HG02571 (cell line): ENCODE data around the gene TMF1.

Source experiments
- ATAC-seq: cut with Tn5 transposase; IDR thresholded peaks from one replicate; pipeline ENCODE4 v1.9.1; 2021; ENCODE audit warnings: mild to moderate bottlenecking, moderate library complexity; ENCODE audit not compliant: unreplicated experiment

TMF1 gene

DNA sequence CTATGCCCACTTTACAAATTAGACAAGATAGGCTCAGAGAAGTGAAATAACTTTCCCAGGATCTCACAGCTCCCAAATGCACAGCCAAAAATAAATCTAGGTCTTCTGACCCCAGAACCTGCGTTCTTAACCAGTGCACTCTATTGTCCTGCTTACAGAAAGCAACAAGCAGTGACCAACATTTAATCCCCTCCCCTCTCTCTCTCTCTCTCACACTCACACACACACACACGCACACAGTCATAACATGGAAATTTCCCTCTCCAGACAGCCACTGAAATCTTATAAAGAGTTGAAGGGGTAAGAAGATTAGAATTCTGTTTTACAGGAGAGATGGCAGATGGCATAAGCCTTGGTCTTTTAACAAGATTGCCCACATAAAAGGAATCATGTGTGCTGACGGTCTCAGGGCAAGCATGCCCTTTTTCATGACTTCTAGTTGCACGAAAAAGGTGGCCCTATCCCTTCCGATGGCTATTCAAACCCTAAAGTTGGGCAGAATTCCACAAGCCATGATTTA is 68.1 kb downstream of the TMF1 start:
- ATAC-seq = no peak

DNA sequence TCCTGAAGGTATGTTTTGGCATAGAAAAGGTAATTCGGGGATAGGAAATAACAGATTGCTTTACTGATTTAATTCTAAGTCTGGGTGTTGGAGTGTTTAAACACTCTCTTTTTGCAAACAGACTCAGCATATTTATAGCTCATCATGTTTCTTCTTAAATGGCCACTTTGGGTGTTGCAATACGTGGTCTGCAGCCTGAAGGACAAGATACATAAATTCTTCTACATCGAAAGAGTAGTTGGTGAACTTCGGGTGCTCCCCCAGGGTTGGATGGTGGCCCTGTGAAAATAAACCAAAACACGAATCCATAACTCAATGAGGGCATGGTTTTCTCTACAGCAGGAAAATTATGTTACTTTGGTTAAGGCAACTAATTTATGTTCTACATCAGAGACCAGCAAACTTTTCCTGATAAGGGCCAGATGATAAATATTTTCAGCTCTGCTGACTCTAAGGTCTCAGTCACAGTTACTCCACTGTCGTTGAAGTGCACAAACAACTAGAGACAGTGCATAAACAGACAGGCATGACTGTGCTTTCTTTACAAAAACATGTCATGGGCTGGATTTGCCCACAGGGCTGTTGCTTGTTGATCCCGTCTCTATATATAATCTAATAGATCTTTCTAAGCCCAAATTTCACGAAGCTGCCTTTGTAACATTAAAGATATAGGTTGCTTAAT is 74.5 kb downstream of the TMF1 start:
- ATAC-seq = no peak

DNA sequence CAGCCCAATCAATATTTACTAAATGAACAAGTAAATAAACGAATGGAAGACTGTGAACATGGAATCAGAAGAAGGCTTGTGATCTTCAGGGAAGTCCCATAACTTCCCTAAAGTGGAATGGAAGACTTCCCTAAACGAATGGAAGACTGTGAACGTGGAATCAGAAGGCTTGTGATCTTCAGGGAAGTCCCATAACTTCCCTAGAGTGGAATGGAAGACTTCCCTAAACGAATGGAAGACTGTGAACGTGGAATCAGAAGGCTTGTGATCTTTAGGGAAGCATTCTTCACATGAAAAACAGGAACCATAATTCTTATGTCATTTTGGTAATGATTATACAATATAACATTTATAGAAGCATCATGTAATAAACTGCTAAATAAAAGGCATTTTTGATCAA is 77.4 kb downstream of the TMF1 start:
- ATAC-seq = no peak

DNA sequence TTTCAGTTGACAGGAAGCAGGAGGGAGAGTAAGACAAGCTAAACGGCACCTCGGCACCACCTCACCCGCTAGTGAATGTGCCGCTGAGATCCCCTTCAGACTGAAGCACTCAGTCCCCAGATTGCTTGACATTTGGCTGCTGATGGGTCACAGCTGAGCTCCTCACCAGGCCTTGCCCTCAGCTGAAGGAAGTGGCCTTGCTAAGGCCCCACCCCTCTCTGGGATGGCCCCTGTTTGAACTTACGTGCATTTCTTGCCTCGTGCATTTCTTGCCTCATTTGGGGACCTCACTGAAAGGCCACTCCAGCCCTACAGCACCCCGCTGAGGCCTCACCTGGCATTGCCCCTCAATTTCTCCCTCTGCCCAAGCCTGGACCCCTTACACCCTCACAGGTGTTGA is 78.5 kb downstream of the TMF1 start:
- no peak for ATAC-seq

GRCh38 chr3:68972358-68972979 is 79.7 kb downstream of the TMF1 start:
- peak; percentile 62 for ATAC-seq
